NCI-H1930 (cell line): Measurements from ENCODE around the gene PTPRM.

Experiments
- DNase-seq, 2 experiments: peaks; one replicate each; lab custom pipeline; 2025; lab: John Stamatoyannopoulos, UW

Gene PTPRM

GRCh38 chr18:7757175-7757574 is 190.1 kb downstream of the PTPRM start:
- no peak for DNase-seq

GRCh38 chr18:7758764-7759163 is 191.6 kb downstream of the PTPRM start:
- no peak for DNase-seq

GRCh38 chr18:7760967-7761948 is 194.1 kb downstream of the PTPRM start:
- DNase-seq = no peak

GRCh38 chr18:7764405-7764804 is 197.3 kb downstream of the PTPRM start:
- no peak for DNase-seq

- DNase-seq = no peak
Measured at GRCh38 chr18:7766346-7766745, 199.2 kb downstream of the PTPRM start.

GRCh38 chr18:7766817-7767216 is 199.7 kb downstream of the PTPRM start:
- DNase-seq = no peak

GRCh38 chr18:7770908-7771307 is 203.8 kb downstream of the PTPRM start:
- no peak for DNase-seq

- DNase-seq = no peak
Measured at GRCh38 chr18:7772510-7772888, 205.4 kb downstream of the PTPRM start.

GRCh38 chr18:7772951-7773350 is 205.8 kb downstream of the PTPRM start:
- DNase-seq = no peak

GRCh38 chr18:7775128-7775527 is 208.0 kb downstream of the PTPRM start:
- no peak for DNase-seq

GRCh38 chr18:7775843-7776242 is 208.7 kb downstream of the PTPRM start:
- DNase-seq = no peak

GRCh38 chr18:7778181-7778580 is 211.1 kb downstream of the PTPRM start:
- no peak for DNase-seq

GRCh38 chr18:7779211-7779610 is 212.1 kb downstream of the PTPRM start:
- no peak for DNase-seq

GRCh38 chr18:7784171-7784570 is 217.1 kb downstream of the PTPRM start:
- DNase-seq = no peak

- no peak for DNase-seq
Measured at GRCh38 chr18:7786569-7786968, 219.5 kb downstream of the PTPRM start.

- no peak for DNase-seq
Measured at GRCh38 chr18:7787339-7787738, 220.2 kb downstream of the PTPRM start.

- DNase-seq = no peak
Measured at GRCh38 chr18:7789856-7790552, 222.9 kb downstream of the PTPRM start.

- no peak for DNase-seq
Measured at GRCh38 chr18:7793100-7793499, 226.0 kb downstream of the PTPRM start.

- DNase-seq = no peak
Measured at GRCh38 chr18:7803956-7804469, 236.9 kb downstream of the PTPRM start.

GRCh38 chr18:7805096-7805495 is 238.0 kb downstream of the PTPRM start:
- no peak for DNase-seq

- no peak for DNase-seq
Measured at GRCh38 chr18:7805880-7806279, 238.8 kb downstream of the PTPRM start.

GRCh38 chr18:7807936-7808453 is 240.9 kb downstream of the PTPRM start:
- no peak for DNase-seq

GRCh38 chr18:7808992-7809391 is 241.9 kb downstream of the PTPRM start:
- no peak for DNase-seq
